RKO (cell line): ENCODE measurements around the gene MTR.

Source experiments
- DNase-seq: peaks from one replicate; pipeline ENCODE4 v3.0.0-alpha.2; 2016; ENCODE audit warnings: low spot score

Gene MTR

GRCh38 chr1:236864211-236864610, 69.1 kb downstream of the MTR start:
- DNase-seq: no peak

DNA sequence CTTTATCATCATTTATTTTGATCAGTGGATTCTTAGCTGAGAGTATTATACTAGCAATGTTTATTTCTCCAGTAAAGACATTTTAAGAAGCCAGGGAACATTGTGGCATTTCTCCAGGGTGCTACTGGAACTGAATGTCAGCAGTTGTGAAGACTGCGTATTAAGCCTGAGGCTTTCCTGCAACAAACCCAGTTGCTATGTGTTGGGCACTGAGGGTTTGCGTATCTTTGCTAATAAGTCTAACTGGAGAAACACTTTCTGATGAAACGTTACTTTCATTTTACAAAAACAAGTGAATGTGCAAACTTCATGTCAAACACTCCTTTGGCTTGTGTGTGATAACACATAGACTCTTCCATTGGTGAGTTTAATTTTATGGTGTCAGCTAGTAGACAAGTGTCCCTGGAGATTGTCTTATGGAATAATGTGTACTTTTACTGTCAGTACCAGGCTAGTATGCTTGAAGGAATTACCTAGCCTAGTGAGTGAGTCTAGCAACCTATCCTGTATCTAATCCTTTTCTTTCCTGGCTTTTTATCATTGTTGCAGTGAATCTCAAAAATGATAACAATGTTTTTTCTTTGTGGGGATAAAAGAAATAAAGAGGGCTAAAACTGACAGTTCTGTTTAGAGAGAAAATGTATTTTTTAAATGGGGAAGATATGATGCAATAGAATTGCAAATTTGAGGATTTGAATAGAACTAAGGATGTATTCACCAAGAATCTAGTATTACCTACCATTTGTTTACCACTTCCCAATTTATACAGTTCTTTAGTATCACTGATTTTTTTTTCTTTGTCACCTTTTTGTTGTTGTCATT, 70.1 kb downstream of the MTR start:
- no peak for DNase-seq

DNA sequence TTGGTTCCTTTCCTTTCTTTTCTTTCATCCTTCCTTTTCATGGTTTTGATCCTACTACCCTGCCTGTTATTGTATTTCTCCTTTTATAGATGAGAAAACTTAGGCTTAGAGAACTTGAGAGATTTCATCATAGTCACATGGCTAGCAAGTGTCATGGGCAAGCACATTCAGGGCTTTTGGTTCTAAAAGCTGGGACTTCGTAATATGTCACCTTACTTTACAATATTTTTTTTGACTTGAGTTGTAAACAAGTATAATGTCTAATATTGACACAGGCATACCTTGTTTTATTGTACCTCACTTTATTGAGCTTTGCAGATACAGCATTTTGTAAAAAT, 70.7 kb downstream of the MTR start:
- no peak for DNase-seq

GRCh38 chr1:236868625-236869467, 73.8 kb downstream of the MTR start:
- peak; percentile 67 for DNase-seq

- DNase-seq: no peak
Observed at GRCh38 chr1:236869911-236870310, 74.8 kb downstream of the MTR start.

GRCh38 chr1:236870721-236871120, 75.6 kb downstream of the MTR start:
- DNase-seq: no peak

DNA sequence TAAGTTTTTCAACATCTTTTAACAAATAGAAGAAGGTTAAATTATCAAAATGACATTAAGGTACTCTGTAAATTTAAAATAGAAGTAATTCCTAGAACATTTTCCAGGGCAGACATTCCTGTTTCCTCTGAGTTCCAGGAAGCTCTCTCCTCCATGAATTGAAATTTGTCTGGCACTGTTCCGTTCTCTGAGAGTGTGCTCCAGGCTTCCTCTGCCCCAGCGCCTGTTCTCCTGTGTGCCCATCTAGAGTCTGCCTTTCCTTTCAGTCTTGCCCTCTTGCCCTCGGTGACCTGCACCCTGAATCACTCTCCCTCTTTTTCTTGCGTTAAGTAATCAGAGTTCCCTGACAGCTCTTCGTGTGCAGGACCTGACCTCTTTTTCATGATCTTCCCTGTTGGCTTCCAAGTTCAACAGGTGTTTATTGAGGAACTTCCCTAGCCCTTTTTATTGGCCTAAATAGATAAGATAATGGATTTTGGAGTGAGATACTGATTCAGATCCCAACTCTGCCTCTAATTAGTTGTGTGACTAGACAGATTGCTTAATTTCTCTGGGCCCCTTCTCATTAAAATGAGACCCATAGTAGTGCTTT, 77.1 kb downstream of the MTR start:
- no peak for DNase-seq

DNA sequence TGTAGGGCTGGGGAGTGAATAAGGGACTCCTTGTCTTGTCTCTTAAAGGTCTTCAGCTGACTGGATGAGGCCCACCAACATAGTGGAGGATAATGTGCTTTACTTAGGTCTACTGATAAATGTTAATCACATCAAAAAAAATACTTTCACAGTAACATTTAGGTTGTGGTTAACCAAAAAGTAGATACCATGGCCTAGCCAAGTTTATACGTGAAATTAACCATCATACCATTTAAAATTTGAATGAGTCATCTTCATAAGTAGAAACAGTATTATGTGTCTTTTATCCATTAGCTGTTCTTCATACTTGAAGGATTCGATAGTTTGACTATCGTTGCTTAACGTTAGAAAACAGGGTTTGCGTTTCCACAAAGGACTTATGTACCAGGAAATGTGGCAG, 80.9 kb downstream of the MTR start:
- DNase-seq: no peak

DNA sequence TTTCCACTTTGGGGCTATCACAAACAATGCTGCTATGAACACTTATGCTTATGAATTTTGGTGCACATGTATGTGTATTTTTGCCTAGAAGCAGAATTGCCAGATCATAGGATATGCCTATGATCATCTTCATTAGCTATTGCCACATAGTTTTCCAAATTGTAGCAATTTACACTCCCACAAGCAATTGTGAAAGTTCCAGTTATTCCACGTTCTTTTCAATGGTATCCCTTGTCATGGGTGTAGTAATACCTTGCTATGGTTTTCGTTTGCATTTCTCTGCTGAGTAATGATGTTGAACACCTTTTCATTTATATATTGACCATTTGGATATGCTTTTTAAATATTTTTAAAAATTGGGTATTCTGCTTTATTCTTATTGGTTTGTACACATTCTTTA, 82.6 kb downstream of the MTR start:
- no peak for DNase-seq

DNA sequence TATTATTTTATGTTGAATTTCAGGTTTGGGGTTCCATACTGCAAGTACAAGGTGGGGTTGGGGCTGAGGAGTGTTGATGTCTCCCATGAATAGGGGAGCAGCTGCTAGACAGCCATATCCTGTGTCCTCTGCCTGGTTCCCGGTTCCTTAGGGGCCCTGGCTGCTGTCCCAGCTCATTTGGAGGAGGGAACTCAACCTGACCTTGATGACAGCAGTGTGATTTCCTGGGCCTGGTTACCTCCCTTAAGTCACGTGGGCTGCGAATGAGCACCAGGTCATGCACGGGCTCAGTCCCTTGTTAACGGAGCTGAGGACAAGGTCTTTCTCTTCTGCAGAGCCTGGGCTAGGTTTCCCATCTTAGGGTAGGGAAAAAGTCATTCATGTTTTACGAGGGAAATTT, 85.1 kb downstream of the MTR start:
- no peak for DNase-seq

GRCh38 chr1:236882678-236883077, 87.6 kb downstream of the MTR start:
- no peak for DNase-seq

DNA sequence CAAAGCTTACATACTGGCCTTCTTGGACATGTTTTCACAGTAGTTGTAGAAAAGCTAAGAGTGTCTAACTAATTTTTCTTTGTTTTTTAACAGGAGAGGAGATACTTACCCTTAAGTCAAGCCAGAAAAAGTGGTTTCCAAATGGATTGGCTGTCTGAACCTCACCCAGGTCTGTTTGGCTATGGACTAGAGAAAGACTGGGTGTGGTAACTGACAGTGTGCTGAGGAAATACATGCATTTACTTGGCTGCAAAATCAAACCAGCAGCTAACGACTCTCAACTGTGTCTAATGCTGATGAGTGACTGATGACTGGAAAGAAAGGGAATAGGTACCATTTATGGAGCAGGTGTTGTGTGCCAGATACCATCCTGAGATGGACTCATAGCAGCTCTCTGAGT, 91.1 kb downstream of the MTR start:
- DNase-seq: no peak

GRCh38 chr1:236887081-236887480, 92.0 kb downstream of the MTR start:
- no peak for DNase-seq

DNA sequence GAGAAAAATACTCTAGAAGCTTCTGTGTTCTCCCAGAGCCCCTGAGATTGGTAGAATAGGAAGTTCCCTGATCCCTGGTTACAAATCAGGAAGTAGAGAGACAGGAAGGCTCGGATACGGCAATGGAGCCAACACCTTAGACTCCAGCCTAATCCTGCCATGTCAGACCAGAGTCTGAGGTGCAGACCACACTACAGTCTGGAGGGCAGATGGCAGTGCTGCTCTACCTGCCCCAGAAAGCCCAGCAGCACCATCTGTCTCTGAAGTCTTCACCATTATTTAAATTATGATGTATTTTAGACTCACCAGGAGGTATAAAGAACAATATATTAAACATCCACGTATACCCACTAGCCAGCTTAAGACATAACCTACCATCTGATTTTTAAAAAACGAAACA, 93.0 kb downstream of the MTR start:
- no peak for DNase-seq

DNA sequence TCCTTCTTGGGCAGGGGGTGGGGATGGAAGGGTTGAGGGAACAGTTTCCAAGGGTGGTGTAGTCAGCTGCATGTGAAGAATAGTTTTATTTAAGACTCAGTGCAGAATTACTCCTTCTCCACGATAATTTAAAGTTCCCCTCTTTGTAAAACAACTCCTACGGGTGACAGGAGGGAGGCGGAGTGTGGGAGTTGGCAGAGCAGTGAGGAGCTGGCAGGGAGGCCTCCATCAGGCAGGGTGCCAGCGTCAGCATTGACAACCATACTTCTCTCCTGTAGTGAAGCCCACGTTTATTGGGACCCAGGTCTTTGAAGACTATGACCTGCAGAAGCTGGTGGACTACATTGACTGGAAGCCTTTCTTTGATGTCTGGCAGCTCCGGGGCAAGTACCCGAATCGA, 93.8 kb downstream of the MTR start:
- DNase-seq: no peak

- no peak for DNase-seq
Observed at GRCh38 chr1:236890152-236891056, 95.3 kb downstream of the MTR start.

DNA sequence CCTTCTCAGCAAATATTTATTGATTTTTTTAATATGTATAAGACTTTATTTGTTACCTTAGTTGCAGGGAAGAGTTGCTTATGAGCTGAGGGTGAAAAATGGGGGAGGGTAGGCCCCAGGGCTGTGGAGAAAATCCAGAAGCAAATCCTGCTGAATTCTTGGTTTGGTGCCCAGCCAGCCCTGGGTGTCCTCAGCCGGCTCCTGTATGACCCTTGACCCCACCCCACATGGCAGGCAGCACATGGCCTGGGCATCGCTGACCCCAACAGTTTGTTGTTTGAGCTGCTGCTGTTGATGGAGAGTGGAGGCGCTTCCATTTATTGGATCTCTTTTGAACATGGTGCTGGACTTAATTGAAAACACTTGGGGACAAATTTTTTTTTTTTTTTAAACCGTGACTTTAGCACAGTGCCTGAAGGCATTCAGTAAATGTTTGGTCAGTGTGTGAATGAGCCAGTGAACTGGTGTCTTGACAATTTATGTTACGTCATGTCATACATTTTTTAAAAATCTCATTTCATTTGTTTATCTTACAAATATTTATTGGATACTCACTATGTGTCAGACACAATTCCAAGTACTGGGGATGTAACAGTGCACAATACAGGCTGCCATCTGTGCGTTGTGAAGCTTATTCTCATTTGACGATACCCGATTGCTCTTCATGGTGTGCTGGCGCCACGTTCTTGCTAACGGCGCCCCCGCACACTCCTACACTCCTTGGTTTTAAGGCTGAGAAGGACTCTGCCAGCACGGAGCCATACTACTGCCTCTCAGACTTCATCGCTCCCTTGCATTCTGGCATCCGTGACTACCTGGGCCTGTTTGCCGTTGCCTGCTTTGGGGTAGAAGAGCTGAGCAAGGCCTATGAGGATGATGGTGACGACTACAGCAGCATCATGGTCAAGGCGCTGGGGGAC, 98.8 kb downstream of the MTR start:
- no peak for DNase-seq

DNA sequence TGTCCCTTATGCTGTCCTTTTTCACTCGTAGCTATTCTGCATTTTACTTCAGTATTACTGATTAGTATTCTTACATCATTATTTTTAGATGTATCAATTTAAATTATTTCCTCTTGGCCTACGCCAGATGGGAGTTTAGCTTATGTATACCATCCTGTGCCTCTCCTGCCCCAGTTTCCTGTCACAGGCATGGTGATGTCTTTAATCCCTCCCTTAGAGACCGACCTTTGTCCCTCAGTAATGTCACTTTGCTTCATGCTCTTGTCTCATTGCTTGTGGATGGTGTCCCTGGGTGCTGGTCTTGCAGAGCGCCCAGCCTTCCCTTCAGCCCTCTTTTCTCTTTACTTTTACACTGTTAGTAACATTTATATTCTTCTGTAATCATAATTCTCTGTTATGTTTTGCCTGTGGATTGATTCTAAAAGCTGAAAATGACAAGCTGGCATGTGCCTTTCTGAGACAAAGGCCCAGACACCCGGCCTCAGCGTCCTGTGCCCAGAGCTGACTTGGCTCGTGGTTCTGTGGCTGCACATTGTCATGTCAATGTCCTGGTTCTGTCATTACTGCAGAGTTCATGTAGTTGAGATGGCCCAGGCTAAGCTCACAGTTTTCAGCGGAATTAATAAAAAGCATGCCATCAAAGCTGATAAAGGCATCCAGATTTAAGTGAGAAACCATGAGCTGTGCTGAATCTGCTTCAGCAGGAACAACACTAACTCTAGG, 100.7 kb downstream of the MTR start:
- no peak for DNase-seq

DNA sequence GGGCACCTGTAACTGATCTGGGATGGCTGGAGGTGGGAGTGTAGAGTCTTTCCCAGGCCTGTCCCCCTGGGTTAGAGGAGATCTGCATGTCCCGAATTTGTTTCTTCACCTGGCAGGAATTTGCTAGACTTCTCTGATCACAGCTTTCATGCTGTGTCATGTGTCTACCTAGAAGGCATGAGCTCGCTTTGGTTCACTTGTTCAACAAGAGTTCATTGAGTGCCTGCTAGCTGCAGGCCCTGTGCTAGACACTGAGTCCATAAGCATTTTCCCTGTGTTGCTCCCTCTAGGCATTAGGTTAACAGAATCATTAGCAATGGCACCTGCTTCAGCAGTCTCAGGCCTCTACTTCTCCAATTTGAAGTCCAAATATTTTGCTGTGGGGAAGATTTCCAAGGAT, 101.6 kb downstream of the MTR start:
- DNase-seq: no peak
